Keratinocyte (primary cell): ENCODE data around the gene ANO10. TPM values are rescaled to one million over a fixed set of nuclear protein-coding genes. Genes with fewer than 3 reads are reported as not detected.
A peak's percentile ranks its signal among the peaks of the same experiment; 100 is the strongest.

Experiments used
- DNase-seq: peaks from one replicate; pipeline ENCODE4 v3.0.0-alpha.2; 2011; ENCODE audit warnings: low read depth, missing footprints, low spot score
- FAIRE-seq: peaks from 2 replicates; lab custom pipeline; 2011; peaks lifted over from hg19 to GRCh38; lab: Jason Lieb, UNC
- H2AFZ ChIP-seq: 2 replicates; pipeline ENCODE4 v1.6.0; 2012; ENCODE audit warnings: low read length, control low read depth, inconsistent platforms; ENCODE audit not compliant: control insufficient read depth
- H3K27ac ChIP-seq: 2 replicates; pipeline ENCODE4 v1.5.1; 2011; ENCODE audit warnings: low read length; ENCODE audit not compliant: control insufficient read depth, insufficient read depth
- H3K27me3 ChIP-seq: 3 replicates; pipeline ENCODE4 v1.6.0; 2011; ENCODE audit warnings: low read length; ENCODE audit not compliant: control insufficient read depth, insufficient read depth; ENCODE audit errors: extremely low read depth
- H3K36me3 ChIP-seq, 2 experiments: 2 replicates in 1 of 2; 3 replicates in 1 of 2; pipeline ENCODE4 v1.5.1; 2011; ENCODE audit warnings: low read length in 2 of 2, mild to moderate bottlenecking in 1 of 2; ENCODE audit not compliant: control insufficient read depth in 2 of 2, insufficient read depth in 2 of 2; ENCODE audit errors: extremely low read depth in 1 of 2
- H3K4me1 ChIP-seq: 3 replicates; pipeline ENCODE4 v1.5.1; 2011; ENCODE audit warnings: low read length; ENCODE audit not compliant: control insufficient read depth, insufficient read depth; ENCODE audit errors: extremely low read depth
- H3K4me2 ChIP-seq: 3 replicates; pipeline ENCODE4 v1.6.0; 2011; ENCODE audit warnings: low read depth, low read length; ENCODE audit not compliant: control insufficient read depth, insufficient read depth; ENCODE audit errors: extremely low read depth
- H3K4me3 ChIP-seq, 3 experiments: fragments of 200-600 bp in 1 of 3; sonication (generic) in 1 of 3; 2 replicates in 2 of 3; 3 replicates in 1 of 3; pipeline ENCODE4 v1.5.1; 2011 to 2016; ENCODE audit warnings: low read length in 3 of 3, mild to moderate bottlenecking in 3 of 3, control low read depth in 2 of 3, inconsistent platforms in 1 of 3, low read depth in 1 of 3, mixed read lengths in 1 of 3, mixed run types in 1 of 3, moderate library complexity in 1 of 3; ENCODE audit not compliant: control insufficient read depth in 2 of 3, insufficient read depth in 2 of 3; ENCODE audit errors: extremely low read depth in 1 of 3
- H3K79me2 ChIP-seq: 2 replicates; pipeline ENCODE4 v1.6.0; 2012; ENCODE audit warnings: low read length; ENCODE audit not compliant: control insufficient read depth, insufficient read depth
- H3K9ac ChIP-seq: 3 replicates; pipeline ENCODE4 v1.6.0; 2011; ENCODE audit warnings: low read length; ENCODE audit not compliant: control insufficient read depth, insufficient read depth; ENCODE audit errors: extremely low read depth
- H3K9me1 ChIP-seq: 3 replicates; pipeline ENCODE4 v1.6.0; 2011; ENCODE audit warnings: low read length; ENCODE audit not compliant: control insufficient read depth, insufficient read depth; ENCODE audit errors: extremely low read depth
- H3K9me3 ChIP-seq: 2 replicates; pipeline ENCODE4 v1.5.1; 2012; ENCODE audit warnings: low read depth, low read length; ENCODE audit not compliant: control insufficient read depth
- H4K20me1 ChIP-seq: 3 replicates; pipeline ENCODE4 v1.6.0; 2011; ENCODE audit warnings: low read length; ENCODE audit not compliant: control insufficient read depth, insufficient read depth; ENCODE audit errors: extremely low read depth
- CTCF ChIP-seq, 3 experiments: IDR thresholded peaks in 1 of 3; conservative IDR thresholded peaks in 1 of 3; optimal IDR thresholded peaks in 1 of 3; 2 replicates in 2 of 3; 3 replicates in 1 of 3; pipeline versions ENCODE3 to v1.5.1; 2011; ENCODE audit warnings: low read length in 3 of 3, mild to moderate bottlenecking in 3 of 3, moderate library complexity in 2 of 3, control low read depth in 1 of 3, inconsistent platforms in 1 of 3; ENCODE audit not compliant: insufficient read depth in 2 of 3; ENCODE audit errors: extremely low read depth in 1 of 3
- EZH2 ChIP-seq: IDR thresholded peaks from one replicate; pipeline ENCODE4 v1.6.1; 2012; ENCODE audit warnings: inconsistent platforms, mild to moderate bottlenecking, low read length, moderate library complexity
- dilution Hi-C: fragments of 300-500 bp; cut with MboI; formaldehyde crosslinking; loops from one replicate; pipeline ENCODE4 v1.7.0; 2020; ENCODE audit warnings: low sequenced_read_pairs; ENCODE audit not compliant: extremely low pct_ligation_motif_present
- polyA plus RNA-seq, 5 experiments: library from polyadenylated mRNA; depleted of rRNA in 3 of 5; stranded (reverse) in 3 of 5; stranded (forward) in 1 of 5; unstranded in 1 of 5; fragments of >200 nt; gene quantifications; 1 replicate in 1 of 5; 2 replicates in 3 of 5; 3 replicates in 1 of 5; pipeline versions ENCODE4 v1.2.1 to v1.2.3, GENCODE V29; 2011 to 2012; ENCODE audit warnings: missing spikeins in 2 of 5, low read depth in 1 of 5, low replicate concordance in 1 of 5

The ANO10 gene
- polyA plus RNA-seq, 1 donor (not counting 4 experiments of a cell fraction or from before 2014, with no cell fraction given) = 48.8 TPM

GRCh38 chr3:43330981-43331380 is 290.8 kb downstream of the ANO10 start:
- peaks cover 3 to 5% of the 10 kb centered on the region in 2 experiments for H3K36me3 ChIP-seq
- no peaks in the 10 kb centered on the region for H3K9me1 ChIP-seq
- no peak overlapping the region for H3K27ac ChIP-seq
- no peak for DNase-seq
- H4K20me1 ChIP-seq = no peaks in the 10 kb centered on the region
- H3K27me3 ChIP-seq = no peaks in the 10 kb centered on the region
- no peak overlapping the region for H3K4me2 ChIP-seq
- H3K9ac ChIP-seq = no peak overlapping the region
- dilution Hi-C loops = no loop called here
- peaks cover 43% of the 10 kb centered on the region for H3K79me2 ChIP-seq
- peaks cover under 1% of the 10 kb centered on the region for H3K9me3 ChIP-seq
- TF ChIP-seq CTCF (optimal IDR thresholded peaks at IDR 0.05 in 1 of 3, IDR thresholded peaks at IDR 0.05 in 1 of 3, conservative IDR thresholded peaks at IDR 0.05 in 1 of 3; ENCODE audit: extremely low read depth in 1 of 3, insufficient read depth in 2 of 3, low read length in 3 of 3) = no peak
- TF ChIP-seq EZH2 = no peak
- no peak for FAIRE-seq
- H3K4me1 ChIP-seq = peaks cover 7% of the 10 kb centered on the region
- no peak overlapping the region for H2AFZ ChIP-seq
- H3K4me3 ChIP-seq = no peak overlapping the region

- Histone ChIP-seq H3K4me2 (no peak overlapping the region), H3K36me3 (peaks cover 3% of the 10 kb centered on the region in 2 experiments), H3K4me3 (no peak overlapping the region), H3K9me1 (no peaks in the 10 kb centered on the region), H3K4me1 (peaks cover 7% of the 10 kb centered on the region), H4K20me1 (no peaks in the 10 kb centered on the region), H3K9me3 (no peaks in the 10 kb centered on the region), H3K27me3 (no peaks in the 10 kb centered on the region), H3K79me2 (peaks cover 44% of the 10 kb centered on the region), H3K27ac (no peak overlapping the region), H2AFZ (no peak overlapping the region), H3K9ac (no peak overlapping the region)
- TF ChIP-seq CTCF (optimal IDR thresholded peaks at IDR 0.05 in 1 of 3, IDR thresholded peaks at IDR 0.05 in 1 of 3, conservative IDR thresholded peaks at IDR 0.05 in 1 of 3; ENCODE audit: extremely low read depth in 1 of 3, insufficient read depth in 2 of 3, low read length in 3 of 3) = no peak
- no peak for TF ChIP-seq EZH2
- dilution Hi-C loops = no loop called here
- DNase-seq (peak; percentile 15), FAIRE-seq (peak; percentile 84)
Measured at GRCh38 chr3:43328653-43329052, 293.2 kb downstream of the ANO10 start.
